HepG2 (cell line): Measurements from ENCODE around the gene FAM83C. TPM values are rescaled to one million over a fixed set of nuclear protein-coding genes. Genes with fewer than 3 reads are reported as not detected.

Experiments
- HNRNPL ChIP-seq: fragments of 200-400 bp; formaldehyde crosslinking; IDR thresholded peaks from 2 replicates; pipeline ENCODE4 v1.6.1; 2017; ENCODE audit warnings: mild to moderate bottlenecking, low read depth, low read length
- MAFG ChIP-seq: sonication (generic); formaldehyde crosslinking; IDR thresholded peaks from 2 replicates; pipeline ENCODE4 v1.5.1; 2020; ENCODE audit warnings: mild to moderate bottlenecking, missing genetic modification reagents
- NBN ChIP-seq: fragments of 450-650 bp; conservative IDR thresholded peaks from 2 replicates; pipeline ENCODE4 v1.6.1; 2017
- NFYC ChIP-seq: IDR thresholded peaks from 2 replicates; pipeline ENCODE4 v1.6.1; 2016; ENCODE audit warnings: missing genetic modification reagents, missing compliant biosample characterization
- NONO ChIP-seq, 2 experiments: fragments of 450-650 bp in 1 of 2; sonication (generic) in 1 of 2; formaldehyde crosslinking in 1 of 2; IDR thresholded peaks in 1 of 2; conservative IDR thresholded peaks in 1 of 2; 2 replicates each; pipeline versions ENCODE4 v1.6.1 to v1.8.0; 2017 to 2022; ENCODE audit warnings: mild to moderate bottlenecking in 1 of 2, missing genetic modification reagents in 1 of 2, moderate library complexity in 1 of 2
- TEAD3 ChIP-seq: optimal IDR thresholded peaks from 2 replicates; pipeline ENCODE3; 2016; ENCODE audit warnings: borderline replicate concordance
- TGIF2 ChIP-seq: IDR thresholded peaks from 2 replicates; pipeline ENCODE4 v1.6.1; 2016; ENCODE audit warnings: control low read depth, missing compliant biosample characterization
- ZBTB8A ChIP-seq: sonication (generic); formaldehyde crosslinking; IDR thresholded peaks from 2 replicates; pipeline ENCODE4 v1.4.0; 2020; ENCODE audit warnings: mild to moderate bottlenecking, low read depth, missing genetic modification reagents, borderline replicate concordance
- ZNF251 ChIP-seq: sonication (generic); formaldehyde crosslinking; IDR thresholded peaks from 2 replicates; pipeline ENCODE4 v1.9.0; 2021; ENCODE audit warnings: mild to moderate bottlenecking, missing genetic modification reagents
- ZNF326 ChIP-seq: sonication (generic); formaldehyde crosslinking; IDR thresholded peaks from 2 replicates; pipeline ENCODE4 v1.4.0; 2020; ENCODE audit warnings: missing genetic modification reagents, borderline replicate concordance
- ZNF460 ChIP-seq: sonication (generic); formaldehyde crosslinking; IDR thresholded peaks from 2 replicates; pipeline ENCODE4 v1.5.1; 2020; ENCODE audit warnings: missing genetic modification reagents, mild to moderate bottlenecking, borderline replicate concordance
- ZNF510 ChIP-seq: sonication (generic); formaldehyde crosslinking; IDR thresholded peaks from 2 replicates; pipeline ENCODE4 v1.4.0; 2020; ENCODE audit warnings: low read depth, mild to moderate bottlenecking, missing genetic modification reagents
- ZNF550 ChIP-seq: sonication (generic); formaldehyde crosslinking; IDR thresholded peaks from 2 replicates; pipeline ENCODE4 v1.4.0; 2020; ENCODE audit warnings: mild to moderate bottlenecking, missing genetic modification reagents, borderline replicate concordance
- ZSCAN30 ChIP-seq: sonication (generic); formaldehyde crosslinking; IDR thresholded peaks from 2 replicates; pipeline ENCODE4 v1.5.0; 2020; ENCODE audit warnings: mild to moderate bottlenecking, missing genetic modification reagents
- polyA plus RNA-seq, 8 experiments: library from polyadenylated mRNA; depleted of rRNA in 3 of 8; stranded (reverse) in 7 of 8; unstranded in 1 of 8; fragments of >200 nt; fragmentation: Illumina TruSeq in 4 of 8; extraction: Trizol in 4 of 8; gene quantifications; 2 replicates each; pipeline versions ENCODE4 v1.2.1 to v1.2.3, GENCODE V29; 2011 to 2016; ENCODE audit warnings: low read depth in 4 of 8, missing spikeins in 1 of 8, mixed read lengths in 1 of 8; ENCODE audit not compliant: insufficient read depth in 1 of 8
- total RNA-seq, 5 experiments: library from RNA; depleted of rRNA; stranded (reverse); fragments of >200 nt; fragmentation: Illumina TruSeq; extraction: Trizol; gene quantifications; 2 replicates each; pipeline ENCODE4 v1.2.3, GENCODE V29; 2016; ENCODE audit warnings: low read depth in 1 of 5
- TF ChIP-seq, protein P1 (sequence below), 2 experiments: fragments of 450-650 bp in 1 of 2; sonication (generic) in 1 of 2; formaldehyde crosslinking; IDR thresholded peaks; 2 replicates each; pipeline versions ENCODE4 v1.5.0 to v1.8.0; 2020 to 2022; ENCODE audit warnings: mild to moderate bottlenecking in 1 of 2, missing genetic modification reagents in 1 of 2
- TF ChIP-seq, protein P2 (sequence below): IDR thresholded peaks from 2 replicates; pipeline ENCODE4 v1.6.1; 2012; ENCODE audit warnings: low read length, improper control_type of control experiment
- TF ChIP-seq, protein P3 (sequence below): sonication (generic); formaldehyde crosslinking; conservative IDR thresholded peaks from 2 replicates; pipeline ENCODE4 v1.8.0; 2022; ENCODE audit warnings: missing genetic modification reagents
- TF ChIP-seq, protein P4 (sequence below): sonication (generic); formaldehyde crosslinking; IDR thresholded peaks from 2 replicates; pipeline ENCODE4 v1.5.0; 2020; ENCODE audit warnings: missing genetic modification reagents
- TF ChIP-seq, protein P5 (sequence below): sonication (generic); formaldehyde crosslinking; IDR thresholded peaks from 2 replicates; pipeline ENCODE4 v1.4.0; 2020; ENCODE audit warnings: missing genetic modification reagents, borderline replicate concordance

Gene FAM83C
- total and polyA plus RNA-seq, 2 of the 13 experiments (the other 11 are each of a cell fraction or from before 2014, with no cell fraction given) = 0.04 TPM; not detected in 1

DNA sequence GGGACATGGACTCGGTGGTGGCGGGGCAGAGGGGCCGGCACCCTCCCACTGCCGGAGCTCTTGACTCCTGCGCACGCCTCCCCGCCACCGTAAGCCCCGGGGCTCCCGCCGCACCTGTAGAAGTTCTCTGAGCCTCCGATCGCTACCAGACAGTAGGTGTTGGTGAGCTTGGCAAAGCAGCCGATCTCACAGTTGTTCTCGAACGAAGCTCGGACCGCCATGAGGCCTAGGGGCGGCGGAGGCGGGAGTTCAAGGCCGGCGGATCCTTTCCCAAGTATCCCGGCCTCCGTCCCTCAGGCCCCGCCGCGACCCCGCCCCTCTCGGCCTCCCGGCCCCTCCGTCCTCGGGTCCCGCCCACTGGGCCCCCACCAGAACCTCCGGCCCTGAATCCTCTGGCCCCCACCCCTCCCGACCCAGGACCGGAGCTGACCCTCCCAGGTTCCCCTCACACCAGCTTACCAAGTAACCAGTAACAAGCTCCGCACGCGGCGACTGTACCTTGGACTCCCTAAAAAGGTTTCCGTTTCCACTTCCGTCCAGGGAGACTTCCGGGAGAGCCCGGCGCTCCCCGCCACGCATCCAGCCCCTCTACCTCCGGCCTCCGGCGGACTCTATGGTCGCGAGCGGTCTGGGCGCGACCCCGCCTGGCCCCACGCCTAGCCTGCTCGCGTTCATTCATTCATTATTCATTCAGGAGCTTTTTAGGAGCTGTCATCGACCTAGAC is 7.8 kb downstream of the FAM83C start, which contains the start of gene EIF6 (continued):
- TF ChIP-seq, protein P1, sequence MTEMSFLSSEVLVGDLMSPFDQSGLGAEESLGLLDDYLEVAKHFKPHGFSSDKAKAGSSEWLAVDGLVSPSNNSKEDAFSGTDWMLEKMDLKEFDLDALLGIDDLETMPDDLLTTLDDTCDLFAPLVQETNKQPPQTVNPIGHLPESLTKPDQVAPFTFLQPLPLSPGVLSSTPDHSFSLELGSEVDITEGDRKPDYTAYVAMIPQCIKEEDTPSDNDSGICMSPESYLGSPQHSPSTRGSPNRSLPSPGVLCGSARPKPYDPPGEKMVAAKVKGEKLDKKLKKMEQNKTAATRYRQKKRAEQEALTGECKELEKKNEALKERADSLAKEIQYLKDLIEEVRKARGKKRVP (CRISPR knock-in tag; IDR thresholded peaks at IDR 0.05) = peak in 1 of 2 experiments; percentile 74; a peak in 2 of 4 replicates
- TF ChIP-seq, protein P2, sequence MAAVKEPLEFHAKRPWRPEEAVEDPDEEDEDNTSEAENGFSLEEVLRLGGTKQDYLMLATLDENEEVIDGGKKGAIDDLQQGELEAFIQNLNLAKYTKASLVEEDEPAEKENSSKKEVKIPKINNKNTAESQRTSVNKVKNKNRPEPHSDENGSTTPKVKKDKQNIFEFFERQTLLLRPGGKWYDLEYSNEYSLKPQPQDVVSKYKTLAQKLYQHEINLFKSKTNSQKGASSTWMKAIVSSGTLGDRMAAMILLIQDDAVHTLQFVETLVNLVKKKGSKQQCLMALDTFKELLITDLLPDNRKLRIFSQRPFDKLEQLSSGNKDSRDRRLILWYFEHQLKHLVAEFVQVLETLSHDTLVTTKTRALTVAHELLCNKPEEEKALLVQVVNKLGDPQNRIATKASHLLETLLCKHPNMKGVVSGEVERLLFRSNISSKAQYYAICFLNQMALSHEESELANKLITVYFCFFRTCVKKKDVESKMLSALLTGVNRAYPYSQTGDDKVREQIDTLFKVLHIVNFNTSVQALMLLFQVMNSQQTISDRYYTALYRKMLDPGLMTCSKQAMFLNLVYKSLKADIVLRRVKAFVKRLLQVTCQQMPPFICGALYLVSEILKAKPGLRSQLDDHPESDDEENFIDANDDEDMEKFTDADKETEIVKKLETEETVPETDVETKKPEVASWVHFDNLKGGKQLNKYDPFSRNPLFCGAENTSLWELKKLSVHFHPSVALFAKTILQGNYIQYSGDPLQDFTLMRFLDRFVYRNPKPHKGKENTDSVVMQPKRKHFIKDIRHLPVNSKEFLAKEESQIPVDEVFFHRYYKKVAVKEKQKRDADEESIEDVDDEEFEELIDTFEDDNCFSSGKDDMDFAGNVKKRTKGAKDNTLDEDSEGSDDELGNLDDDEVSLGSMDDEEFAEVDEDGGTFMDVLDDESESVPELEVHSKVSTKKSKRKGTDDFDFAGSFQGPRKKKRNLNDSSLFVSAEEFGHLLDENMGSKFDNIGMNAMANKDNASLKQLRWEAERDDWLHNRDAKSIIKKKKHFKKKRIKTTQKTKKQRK = no peak
- TF ChIP-seq, protein P3, sequence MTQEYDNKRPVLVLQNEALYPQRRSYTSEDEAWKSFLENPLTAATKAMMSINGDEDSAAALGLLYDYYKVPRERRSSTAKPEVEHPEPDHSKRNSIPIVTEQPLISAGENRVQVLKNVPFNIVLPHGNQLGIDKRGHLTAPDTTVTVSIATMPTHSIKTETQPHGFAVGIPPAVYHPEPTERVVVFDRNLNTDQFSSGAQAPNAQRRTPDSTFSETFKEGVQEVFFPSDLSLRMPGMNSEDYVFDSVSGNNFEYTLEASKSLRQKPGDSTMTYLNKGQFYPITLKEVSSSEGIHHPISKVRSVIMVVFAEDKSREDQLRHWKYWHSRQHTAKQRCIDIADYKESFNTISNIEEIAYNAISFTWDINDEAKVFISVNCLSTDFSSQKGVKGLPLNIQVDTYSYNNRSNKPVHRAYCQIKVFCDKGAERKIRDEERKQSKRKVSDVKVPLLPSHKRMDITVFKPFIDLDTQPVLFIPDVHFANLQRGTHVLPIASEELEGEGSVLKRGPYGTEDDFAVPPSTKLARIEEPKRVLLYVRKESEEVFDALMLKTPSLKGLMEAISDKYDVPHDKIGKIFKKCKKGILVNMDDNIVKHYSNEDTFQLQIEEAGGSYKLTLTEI (CRISPR knock-in tag) = no peak
- TF ChIP-seq NFYC (peak; percentile 65), ZBTB8A (CRISPR knock-in tag) (no peak), MAFG (CRISPR knock-in tag) (0 out of 2 replicates have a peak, but pooled peaks have one; percentile 72), ZNF251 (CRISPR knock-in tag) (no peak), ZSCAN30 (CRISPR knock-in tag) (peak; percentile 69), ZNF326 (CRISPR knock-in tag) (no peak), NBN (no peak), TGIF2 (CRISPR knock-in tag) (peak; percentile 19; the same call in 1 of the 2 replicates), ZNF550 (CRISPR knock-in tag) (0 out of 2 replicates have a peak, but pooled peaks have one; percentile 74), ZNF510 (peak; percentile 54; the same call in 1 of the 2 replicates), HNRNPL (peak; percentile 79; the same call in 1 of the 2 replicates), TEAD3 (CRISPR knock-in tag) (no peak), NONO (IDR thresholded peaks at IDR 0.05) (no peak), NONO (CRISPR knock-in tag; conservative IDR thresholded peaks at IDR 0.05) (peak; percentile 95), ZNF460 (no peak)
- TF ChIP-seq, protein P4, sequence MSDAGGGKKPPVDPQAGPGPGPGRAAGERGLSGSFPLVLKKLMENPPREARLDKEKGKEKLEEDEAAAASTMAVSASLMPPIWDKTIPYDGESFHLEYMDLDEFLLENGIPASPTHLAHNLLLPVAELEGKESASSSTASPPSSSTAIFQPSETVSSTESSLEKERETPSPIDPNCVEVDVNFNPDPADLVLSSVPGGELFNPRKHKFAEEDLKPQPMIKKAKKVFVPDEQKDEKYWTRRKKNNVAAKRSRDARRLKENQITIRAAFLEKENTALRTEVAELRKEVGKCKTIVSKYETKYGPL (CRISPR knock-in tag) = 0 out of 2 replicates have a peak, but pooled peaks have one; percentile 33
- TF ChIP-seq, protein P5, sequence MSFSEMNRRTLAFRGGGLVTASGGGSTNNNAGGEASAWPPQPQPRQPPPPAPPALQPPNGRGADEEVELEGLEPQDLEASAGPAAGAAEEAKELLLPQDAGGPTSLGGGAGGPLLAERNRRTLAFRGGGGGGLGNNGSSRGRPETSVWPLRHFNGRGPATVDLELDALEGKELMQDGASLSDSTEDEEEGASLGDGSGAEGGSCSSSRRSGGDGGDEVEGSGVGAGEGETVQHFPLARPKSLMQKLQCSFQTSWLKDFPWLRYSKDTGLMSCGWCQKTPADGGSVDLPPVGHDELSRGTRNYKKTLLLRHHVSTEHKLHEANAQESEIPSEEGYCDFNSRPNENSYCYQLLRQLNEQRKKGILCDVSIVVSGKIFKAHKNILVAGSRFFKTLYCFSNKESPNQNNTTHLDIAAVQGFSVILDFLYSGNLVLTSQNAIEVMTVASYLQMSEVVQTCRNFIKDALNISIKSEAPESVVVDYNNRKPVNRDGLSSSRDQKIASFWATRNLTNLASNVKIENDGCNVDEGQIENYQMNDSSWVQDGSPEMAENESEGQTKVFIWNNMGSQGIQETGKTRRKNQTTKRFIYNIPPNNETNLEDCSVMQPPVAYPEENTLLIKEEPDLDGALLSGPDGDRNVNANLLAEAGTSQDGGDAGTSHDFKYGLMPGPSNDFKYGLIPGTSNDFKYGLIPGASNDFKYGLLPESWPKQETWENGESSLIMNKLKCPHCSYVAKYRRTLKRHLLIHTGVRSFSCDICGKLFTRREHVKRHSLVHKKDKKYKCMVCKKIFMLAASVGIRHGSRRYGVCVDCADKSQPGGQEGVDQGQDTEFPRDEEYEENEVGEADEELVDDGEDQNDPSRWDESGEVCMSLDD (CRISPR knock-in tag) = no peak
